Upper lobe of left lung (tissue), 6 donors: ENCODE data around the gene SLC46A1. TPM values are rescaled to one million over a fixed set of nuclear protein-coding genes. Genes with fewer than 3 reads are reported as not detected.

ENCODE experiments used
- ATAC-seq, 2 donors: fragments of 200-7000 bp; cut with Tn5 transposase; one replicate each; pipeline ENCODE4 v1.9.1; 2022; ENCODE audit warnings: mild to moderate bottlenecking in 2 of 2, moderate library complexity in 2 of 2; ENCODE audit not compliant: low FRiP score in 2 of 2
- DNase-seq, 2 donors: peaks; one replicate each; pipeline ENCODE4 v3.0.0-alpha.2; 2019 to 2020
- H3K27ac ChIP-seq, 4 donors: fragments of 200-600 bp; sonication (generic); one replicate each; pipeline ENCODE4 v1.5.1; 2016 to 2019
- H3K27me3 ChIP-seq, 4 donors: fragments of 200-600 bp; sonication (generic); one replicate each; pipeline ENCODE4 v1.5.1; 2017 to 2019
- H3K36me3 ChIP-seq, 4 donors: fragments of 200-600 bp; sonication (generic); one replicate each; pipeline ENCODE4 v1.5.1; 2016 to 2019
- H3K4me1 ChIP-seq, 4 donors: fragments of 200-600 bp; sonication (generic); one replicate each; pipeline ENCODE4 v1.5.1; 2018 to 2019
- H3K4me3 ChIP-seq, 4 donors: fragments of 200-600 bp; sonication (generic); one replicate each; pipeline ENCODE4 v1.5.1; 2017 to 2019; ENCODE audit warnings: mild to moderate bottlenecking in 2 of 4, moderate library complexity in 1 of 4
- H3K9me3 ChIP-seq, 4 donors: fragments of 200-600 bp; sonication (generic); one replicate each; pipeline ENCODE4 v1.5.1; 2018 to 2019
- CTCF ChIP-seq, 6 experiments: fragments of 450-650 bp in 4 of 6; fragments of 200-600 bp in 2 of 6; sonication (generic) in 2 of 6; IDR thresholded peaks; one replicate each; pipeline ENCODE4 v1.5.1; 2016 to 2019; ENCODE audit warnings: antibody characterized with exemption in 6 of 6
- EP300 ChIP-seq, 4 donors: sonication (generic); formaldehyde crosslinking; IDR thresholded peaks; one replicate each; pipeline ENCODE4 v1.5.1; 2017; ENCODE audit warnings: antibody characterized with exemption in 4 of 4, control low read depth in 2 of 4
- POLR2A ChIP-seq, 4 donors: fragments of 450-650 bp; IDR thresholded peaks; one replicate each; pipeline ENCODE4 v1.5.1; 2016 to 2017; ENCODE audit warnings: antibody characterized with exemption in 4 of 4, mild to moderate bottlenecking in 2 of 4
- POLR2AphosphoS5 ChIP-seq, 2 donors: sonication (generic); formaldehyde crosslinking; IDR thresholded peaks; one replicate each; pipeline ENCODE4 v1.5.1; 2017; ENCODE audit warnings: antibody characterized with exemption in 2 of 2
- WGBS, 2 donors: methylation state at CpG; one replicate each; pipeline ENCODE4 v1.1.5; 2017 to 2018; 5-methylcytosine and 5-hydroxymethylcytosine counted together
- total RNA-seq, 6 donors: library from RNA; depleted of rRNA in 4 of 6; stranded (reverse); fragments of >200 nt in 4 of 6; gene quantifications; one replicate each; pipeline versions ENCODE4 v1.1.0 to v1.2.1, GENCODE V29; 2016 to 2021
- donor health status: DM: no; HTN: no; CAD: no; lungs with moderate emphysema.
- donor health status: DM: no; HTN: yes; CAD: no; lungs with severe emphysema.

The SLC46A1 gene
- total RNA-seq, 6 donors from 2014 or later, result 15.0 to 44.0 (median 19.8) TPM

GRCh38 chr17:28412099-28412498 is 6.1 kb upstream of the SLC46A1 start:
- Histone ChIP-seq H3K27me3 (no peaks in the 10 kb centered on the region), H3K4me1 (peaks cover 0 to 5% (median 3%) of the 10 kb centered on the region in 4 donors), H3K36me3 (no peaks in the 10 kb centered on the region), H3K9me3 (no peaks in the 10 kb centered on the region), H3K4me3 (no peak overlapping the region), H3K27ac (no peak overlapping the region)
- 79 to 80% methylated on average over 3 of the region's 3 CpGs for WGBS, 2 donors
- no peak for ATAC-seq
- TF ChIP-seq EP300 (IDR thresholded peaks at IDR 0.05), result no peak
- no peak for TF ChIP-seq POLR2A (IDR thresholded peaks at IDR 0.05)
- no peak for TF ChIP-seq CTCF (IDR thresholded peaks at IDR 0.05)
- TF ChIP-seq POLR2AphosphoS5 (IDR thresholded peaks at IDR 0.05), result no peak
- no peak for DNase-seq

GRCh38 chr17:28407974-28408306 is 1.9 kb upstream of the SLC46A1 start:
- Histone ChIP-seq H3K4me3 (no peak overlapping the region), H3K27ac (no peak overlapping the region), H3K9me3 (no peaks in the 10 kb centered on the region), H3K36me3 (no peaks in the 10 kb centered on the region), H3K4me1 (peaks cover 12 to 32% (median 18%) of the 10 kb centered on the region in 4 donors), H3K27me3 (no peaks in the 10 kb centered on the region)
- 88 to 95% methylated on average over 1 of the region's 1 CpG for WGBS, 2 donors
- no peak for ATAC-seq
- TF ChIP-seq EP300 (IDR thresholded peaks at IDR 0.05) (no peak), POLR2AphosphoS5 (IDR thresholded peaks at IDR 0.05) (no peak), CTCF (IDR thresholded peaks at IDR 0.05) (no peak), POLR2A (IDR thresholded peaks at IDR 0.05) (no peak)
- no peak for DNase-seq

GRCh38 chr17:28407130-28407973 is 1.3 kb upstream of the SLC46A1 start:
- H3K4me3 ChIP-seq, result no peak overlapping the region
- H3K27ac ChIP-seq, result no peak overlapping the region
- ATAC-seq, result no peak
- peaks cover 0 to 2% (median 0%) of the 10 kb centered on the region in 4 donors for H3K36me3 ChIP-seq
- peaks cover 12 to 32% (median 18%) of the 10 kb centered on the region in 4 donors for H3K4me1 ChIP-seq
- H3K27me3 ChIP-seq, result no peaks in the 10 kb centered on the region
- no peaks in the 10 kb centered on the region for H3K9me3 ChIP-seq
- DNase-seq, result no peak
- TF ChIP-seq POLR2AphosphoS5 (IDR thresholded peaks at IDR 0.05) (no peak), POLR2A (IDR thresholded peaks at IDR 0.05) (no peak), EP300 (IDR thresholded peaks at IDR 0.05) (no peak), CTCF (IDR thresholded peaks at IDR 0.05) (no peak)
- WGBS, 2 donors, result 77 to 79% methylated on average over 4 to 5 of the region's 5 CpGs

GRCh38 chr17:28406473-28406814 is 432 bp upstream of the SLC46A1 start:
- no peak for DNase-seq
- Histone ChIP-seq H3K36me3 (peaks cover 0 to 9% (median 0%) of the 10 kb centered on the region in 4 donors), H3K27me3 (no peaks in the 10 kb centered on the region), H3K4me3 (peak overlapping the region in 3 of 4 donors; percentile 84 to 94 (median 87)), H3K27ac (peak overlapping the region in 2 of 4 donors; percentile 68 to 71), H3K4me1 (peaks cover 12 to 32% (median 18%) of the 10 kb centered on the region in 4 donors), H3K9me3 (no peaks in the 10 kb centered on the region)
- peak; percentile 14 to 47 for ATAC-seq
- 25 to 41% methylated on average over 5 to 9 of the region's 9 CpGs for WGBS, 2 donors
- TF ChIP-seq POLR2A (IDR thresholded peaks at IDR 0.05) (no peak), EP300 (IDR thresholded peaks at IDR 0.05) (no peak), POLR2AphosphoS5 (IDR thresholded peaks at IDR 0.05) (no peak), CTCF (IDR thresholded peaks at IDR 0.05) (no peak)
